NCI-H748 treated with DMSO at 0.1 percent for 48 hours (cell line): ENCODE measurements around the gene COL17A1.

ENCODE experiments used
- DNase-seq: peaks from one replicate; lab custom pipeline; 2025; lab: John Stamatoyannopoulos, UW

The COL17A1 gene

GRCh38 chr10:104096692-104097091 is 11.0 kb upstream of the COL17A1 start:
- DNase-seq = no peak

DNA sequence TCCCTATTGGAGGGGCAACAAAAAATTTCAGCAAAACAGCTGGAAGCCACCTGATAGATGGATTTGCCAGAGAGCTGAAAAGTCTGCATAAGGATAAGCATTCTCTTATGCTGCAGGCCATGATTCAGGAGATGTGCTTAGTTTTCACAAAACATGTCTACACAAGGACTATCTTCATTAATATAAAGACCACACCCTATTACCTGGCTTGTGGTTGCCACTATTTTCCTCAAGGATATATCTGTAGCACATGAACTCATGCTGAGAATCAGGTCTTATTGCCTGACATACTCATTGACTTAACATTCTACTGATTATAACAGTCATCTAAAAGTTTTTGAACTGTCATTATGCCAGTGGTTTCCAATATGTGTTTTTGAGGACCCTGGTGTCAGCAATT is 7.1 kb upstream of the COL17A1 start:
- DNase-seq = no peak

DNA sequence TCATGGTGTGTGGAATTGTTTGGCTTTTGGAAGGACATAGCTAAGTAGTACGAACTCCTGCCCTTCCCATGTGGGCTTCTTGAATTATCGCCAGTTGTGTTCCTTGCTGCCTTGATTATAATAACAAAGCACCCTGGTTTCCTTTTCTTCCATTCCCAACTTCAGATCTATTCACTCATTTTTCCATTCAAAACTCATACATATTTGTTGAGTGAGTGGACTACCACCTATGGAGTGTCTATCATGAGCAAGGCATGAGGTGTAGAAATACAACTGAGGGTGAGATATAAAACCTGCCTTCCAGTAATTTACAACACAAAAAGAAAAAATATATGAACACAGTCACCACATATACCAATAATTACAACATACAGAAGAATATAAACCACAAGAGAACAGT is 4.9 kb upstream of the COL17A1 start:
- DNase-seq = no peak

DNA sequence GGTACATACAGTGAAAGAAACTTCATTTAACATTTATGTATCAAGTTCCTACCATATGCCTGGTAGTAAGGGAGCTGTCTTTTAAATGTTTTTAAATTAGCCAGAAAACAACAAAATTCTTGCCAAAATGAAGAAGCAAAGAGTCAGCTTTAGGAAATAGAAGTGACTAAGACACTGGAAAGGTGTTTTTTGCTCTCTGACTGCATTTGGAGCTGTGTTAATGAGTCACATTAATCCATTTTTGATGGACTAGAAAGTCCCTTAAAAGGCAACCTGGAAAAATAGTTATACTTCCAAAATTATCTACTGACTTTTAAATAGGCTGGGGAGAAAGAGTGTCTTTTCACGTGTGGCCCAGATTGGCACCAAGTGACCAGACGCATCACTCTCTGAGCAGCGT is 3.9 kb upstream of the COL17A1 start:
- no peak for DNase-seq

DNA sequence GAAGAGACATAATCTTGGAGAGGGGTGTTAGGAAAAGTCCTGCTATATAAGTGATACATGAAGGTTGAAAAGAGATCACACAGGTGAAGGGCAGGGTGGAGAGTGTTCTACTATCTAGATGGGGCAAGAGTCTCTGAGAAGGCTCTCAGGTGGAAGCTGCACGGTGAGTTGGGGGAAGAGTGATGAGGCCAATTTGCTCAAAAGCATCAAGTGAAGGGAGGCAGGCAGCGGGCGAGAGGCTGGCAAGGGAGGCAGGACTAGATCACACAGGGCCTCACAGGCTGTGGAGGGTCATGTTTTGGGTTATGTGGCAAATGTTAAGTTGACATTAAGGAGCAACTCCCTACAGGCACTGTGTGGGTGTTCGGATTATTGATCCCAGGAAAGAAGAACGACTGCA is 2.6 kb upstream of the COL17A1 start:
- no peak for DNase-seq

DNA sequence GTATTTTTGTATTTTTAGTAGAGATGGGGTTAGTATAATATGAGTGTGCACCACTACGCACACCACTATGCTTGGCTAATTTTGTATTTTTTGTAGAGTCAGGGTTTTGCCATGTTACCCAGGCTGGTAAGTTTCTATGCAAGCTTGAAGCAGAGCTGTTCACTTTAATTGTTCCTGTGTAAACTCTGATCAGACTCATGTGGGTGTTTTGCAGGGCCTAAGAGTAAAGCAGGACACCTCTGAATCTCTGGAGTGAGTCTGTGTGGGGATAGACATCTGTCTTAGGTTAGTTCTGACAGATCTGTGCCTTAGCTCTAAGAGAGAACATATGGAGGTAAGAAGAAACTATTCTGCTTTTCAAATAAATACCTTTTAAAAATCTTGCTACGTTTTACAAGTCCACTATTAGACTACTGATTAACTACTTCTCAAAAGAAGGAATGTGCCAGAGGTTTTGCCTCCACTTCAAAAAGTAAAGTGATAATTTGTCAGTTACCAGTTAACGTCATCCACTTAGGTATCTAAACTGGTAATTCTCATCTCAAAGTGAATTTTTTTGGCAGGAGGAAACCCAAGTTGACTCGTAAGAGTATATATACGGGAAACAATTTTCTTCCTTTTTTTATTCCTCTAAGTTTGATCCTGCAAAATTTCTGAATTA is 1.1 kb downstream of the COL17A1 start:
- DNase-seq = no peak

DNA sequence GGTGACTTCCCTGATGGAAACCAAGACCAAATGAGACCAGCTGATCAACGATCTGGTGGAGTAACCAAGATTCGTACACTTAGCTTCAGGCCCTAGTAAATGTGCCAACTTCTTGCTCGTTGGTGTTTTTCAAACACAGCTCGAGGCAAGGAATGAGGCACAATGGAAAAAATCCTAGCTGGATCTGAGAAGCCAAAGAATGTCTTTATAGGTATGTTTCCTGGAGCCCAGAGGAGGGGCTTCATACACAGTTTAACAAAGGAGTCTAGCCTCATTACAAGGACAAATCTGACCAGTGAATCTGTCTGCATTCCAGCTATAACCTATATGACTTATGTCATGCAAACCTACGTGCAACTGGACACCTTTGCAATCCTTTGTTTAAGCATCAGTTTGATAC is 3.7 kb downstream of the COL17A1 start:
- no peak for DNase-seq

DNA sequence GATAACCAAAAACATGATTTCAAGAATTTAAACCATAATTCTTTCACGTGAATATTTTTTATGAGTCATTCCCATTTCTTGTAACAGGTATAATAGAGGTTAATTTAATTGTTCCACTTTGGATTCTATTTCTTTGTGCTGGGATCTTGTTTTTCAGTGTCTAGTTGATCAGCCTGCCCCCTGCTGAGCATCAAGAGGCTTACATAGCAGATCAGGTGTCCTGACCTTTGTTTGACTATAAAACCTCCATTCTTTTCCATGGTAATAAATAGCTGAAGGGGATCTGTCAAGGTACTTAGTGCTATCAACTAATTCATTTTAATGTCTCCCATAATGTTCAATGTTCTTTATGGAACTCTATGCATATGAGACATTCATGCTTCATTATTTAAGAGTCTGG is 4.9 kb downstream of the COL17A1 start:
- peak; percentile 87 for DNase-seq

GRCh38 chr10:104077663-104078151 is 8.0 kb downstream of the COL17A1 start:
- no peak for DNase-seq

- peak; percentile 95 for DNase-seq
Measured at GRCh38 chr10:104077247-104077646, 8.4 kb downstream of the COL17A1 start.

DNA sequence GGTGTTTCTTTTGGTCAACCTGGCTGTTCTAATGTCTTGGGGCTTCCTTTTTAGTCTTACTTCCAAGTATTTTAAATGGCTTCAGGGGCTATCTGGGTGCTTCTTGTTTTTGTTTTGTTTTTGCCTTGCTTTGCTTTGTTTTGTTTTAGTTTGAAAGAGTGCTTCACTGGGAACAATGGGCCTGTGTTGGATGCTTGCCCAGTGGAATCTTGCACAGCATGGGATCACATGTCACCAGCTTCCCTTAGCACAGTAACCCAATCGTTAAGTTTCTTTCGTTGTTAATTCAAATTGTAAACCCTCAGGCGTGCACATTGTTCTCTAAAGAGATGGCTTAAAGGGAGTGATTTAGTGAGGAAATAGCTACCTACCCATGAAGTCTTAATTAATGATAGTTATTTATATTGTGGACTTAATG is 8.9 kb downstream of the COL17A1 start:
- DNase-seq = peak; percentile 95

- DNase-seq = no peak
Measured at GRCh38 chr10:104074505-104074904, 11.2 kb downstream of the COL17A1 start.

DNA sequence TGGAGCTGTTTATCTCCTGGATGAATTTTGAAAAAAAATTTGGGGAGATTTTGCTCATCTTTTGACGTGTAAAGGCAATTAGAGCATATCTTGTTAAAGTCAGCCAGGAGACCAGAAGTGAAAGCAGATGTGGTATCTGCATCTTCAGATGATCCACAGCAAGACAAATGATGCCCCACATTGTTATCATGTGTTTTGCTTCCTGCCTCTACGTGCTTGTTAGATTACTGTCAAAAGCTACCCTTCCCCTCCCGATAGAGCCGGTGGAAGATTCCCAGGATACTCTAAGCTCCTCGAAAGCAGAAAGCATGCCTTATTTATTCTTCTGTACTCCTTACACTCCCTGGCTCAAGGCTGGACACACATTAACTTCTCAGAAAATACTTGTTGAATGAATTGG is 12.9 kb downstream of the COL17A1 start:
- DNase-seq = no peak

DNA sequence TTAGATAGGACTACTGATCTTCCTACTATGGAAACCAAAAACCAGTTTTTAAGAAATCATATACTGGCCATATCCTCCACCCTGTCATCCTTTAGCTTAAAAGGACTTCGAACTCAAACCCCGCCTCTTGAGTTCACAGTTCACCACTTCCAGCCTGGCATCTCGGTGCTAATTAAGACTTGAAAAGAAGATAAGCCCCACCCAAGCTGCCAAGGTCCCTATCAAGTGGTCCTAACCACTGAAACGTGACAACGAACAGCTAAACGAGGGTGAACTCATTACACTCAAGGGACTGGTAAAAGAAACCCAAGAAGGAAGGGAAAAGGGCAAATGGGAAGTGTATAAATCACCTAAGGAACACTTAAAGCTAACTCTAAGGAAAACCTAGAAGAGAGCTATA is 16.1 kb downstream of the COL17A1 start:
- no peak for DNase-seq

DNA sequence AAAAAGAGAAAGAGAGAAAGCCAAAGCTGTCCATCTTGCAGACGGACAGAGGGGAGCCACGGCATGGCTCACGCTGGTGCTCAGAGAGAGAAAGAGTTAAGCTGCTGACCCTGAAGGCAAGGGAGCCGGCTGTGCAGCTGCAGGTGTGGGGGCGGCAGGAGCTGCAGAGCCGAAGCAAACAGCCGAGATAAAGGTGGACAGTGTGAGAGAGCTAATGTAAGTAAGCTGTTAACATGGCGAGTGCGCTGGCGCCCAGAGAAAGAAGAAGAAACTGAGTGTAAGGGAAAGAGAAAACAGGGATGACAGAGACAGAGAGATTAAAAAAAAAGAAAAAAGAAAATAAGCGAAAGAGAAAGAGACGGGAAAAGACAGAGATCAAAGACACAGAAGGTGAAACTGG is 18.2 kb downstream of the COL17A1 start:
- no peak for DNase-seq

GRCh38 chr10:104066945-104067344 is 18.7 kb downstream of the COL17A1 start:
- no peak for DNase-seq

DNA sequence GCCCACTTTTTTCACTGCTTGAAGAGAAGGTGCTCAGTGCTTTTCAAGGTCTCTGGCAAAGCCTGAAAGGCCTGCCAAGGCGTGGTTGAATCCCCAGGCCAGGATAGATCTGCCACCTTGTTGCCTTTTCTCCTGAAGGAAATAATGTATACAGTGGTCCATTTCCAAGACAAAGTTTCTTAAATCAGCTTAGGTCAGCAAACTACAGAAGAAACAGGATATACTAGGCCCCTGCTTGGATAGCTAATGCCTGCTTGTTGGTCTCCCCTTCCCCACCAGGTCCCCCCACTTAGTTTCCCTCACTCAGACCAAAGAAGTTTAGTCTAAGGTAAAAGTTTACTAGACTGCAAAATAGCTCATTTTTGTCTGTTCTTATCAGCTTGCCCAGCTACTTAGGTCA is 19.9 kb downstream of the COL17A1 start:
- DNase-seq = no peak

DNA sequence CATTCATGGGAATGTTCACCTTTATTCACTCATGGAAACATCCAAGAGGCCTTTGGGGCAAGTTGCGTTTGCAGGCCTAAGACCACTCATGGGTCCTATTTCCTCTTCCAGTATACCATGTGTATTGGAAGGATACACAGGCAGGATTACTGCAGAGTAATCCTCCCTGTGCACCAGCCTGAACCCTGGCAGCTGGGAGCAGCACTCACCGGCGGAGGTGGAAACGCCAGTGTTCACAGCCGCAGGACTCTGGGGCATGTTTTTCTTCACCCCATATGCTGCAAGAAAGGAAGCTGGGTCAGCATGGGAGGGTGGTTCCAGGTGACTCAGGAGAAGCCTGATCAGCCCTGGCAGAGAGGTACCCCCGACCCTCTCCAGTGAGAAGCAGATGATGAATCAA is 24.5 kb downstream of the COL17A1 start:
- DNase-seq = no peak

DNA sequence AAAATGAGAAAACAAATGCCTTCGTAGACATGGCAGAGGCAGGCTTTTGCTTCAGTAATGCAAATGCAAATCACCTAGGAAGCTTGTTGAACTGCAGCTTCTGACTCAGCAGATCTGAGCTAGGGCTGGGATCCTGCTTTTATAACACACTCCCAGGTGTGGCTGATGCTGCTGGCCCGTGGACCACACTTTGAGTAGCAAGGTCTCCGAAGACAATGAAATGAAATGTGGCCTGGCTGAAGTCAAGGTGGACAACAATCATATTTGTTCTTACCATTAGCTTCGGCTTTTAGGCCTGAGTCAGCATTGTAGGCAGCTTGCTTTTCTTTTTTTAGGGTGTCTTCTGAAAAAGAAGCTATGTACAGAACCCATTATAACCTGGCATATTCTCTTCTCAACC is 26.3 kb downstream of the COL17A1 start:
- DNase-seq = no peak

- DNase-seq = no peak
Measured at GRCh38 chr10:104057717-104058116, 28.0 kb downstream of the COL17A1 start.

DNA sequence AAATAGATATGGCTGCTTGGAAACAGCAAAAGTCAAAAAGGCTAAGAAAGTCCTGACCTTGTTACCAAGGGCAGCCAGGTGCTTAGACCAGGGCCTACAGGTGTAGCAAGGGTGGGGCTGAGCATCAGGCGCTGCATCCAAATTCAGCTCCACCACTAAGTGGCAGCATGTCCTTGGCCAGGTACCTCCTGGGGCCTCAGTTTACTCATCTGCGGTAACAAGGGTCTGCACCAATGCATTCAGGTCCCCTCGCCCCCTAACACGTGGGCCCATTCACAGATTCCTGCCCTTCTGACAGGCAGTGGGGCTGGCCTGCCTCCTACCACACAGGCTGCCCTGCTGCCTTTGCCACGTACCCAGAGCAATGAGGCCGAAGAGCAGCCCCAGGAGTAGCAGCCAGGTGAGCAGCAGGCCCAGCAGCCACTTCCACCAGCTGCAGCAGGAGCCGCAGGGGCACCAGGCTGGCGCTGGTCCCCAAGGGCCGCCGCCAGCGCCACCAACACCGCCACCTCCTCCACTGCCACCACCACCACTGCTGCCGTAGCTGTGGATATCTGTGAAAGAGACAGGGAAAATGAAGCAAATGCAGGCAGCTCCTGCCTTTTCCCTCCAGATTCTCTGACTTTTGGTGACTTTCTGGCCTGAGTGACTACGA is 28.9 kb downstream of the COL17A1 start:
- no peak for DNase-seq

DNA sequence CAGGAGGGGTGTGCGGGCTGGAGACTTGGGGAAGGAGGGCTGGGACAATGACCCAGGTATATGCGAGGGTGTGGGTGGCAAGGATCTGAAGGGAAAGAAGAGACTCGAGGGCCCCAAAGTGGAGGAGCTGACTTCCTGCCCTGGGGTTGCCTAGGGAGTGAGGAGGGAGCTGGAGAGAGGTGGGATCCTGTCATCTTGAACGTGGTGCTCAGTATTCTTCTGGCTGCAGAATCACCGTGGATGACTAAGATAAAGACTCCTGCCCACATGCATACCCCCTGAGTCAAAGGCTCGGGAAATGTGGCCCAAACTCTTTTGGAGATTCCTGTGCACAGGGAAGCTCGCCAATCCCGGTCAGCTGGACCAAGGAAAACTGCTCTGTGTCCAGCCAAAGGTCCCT is 31.2 kb downstream of the COL17A1 start:
- DNase-seq = no peak

- no peak for DNase-seq
Measured at GRCh38 chr10:104053201-104053600, 32.5 kb downstream of the COL17A1 start.

DNA sequence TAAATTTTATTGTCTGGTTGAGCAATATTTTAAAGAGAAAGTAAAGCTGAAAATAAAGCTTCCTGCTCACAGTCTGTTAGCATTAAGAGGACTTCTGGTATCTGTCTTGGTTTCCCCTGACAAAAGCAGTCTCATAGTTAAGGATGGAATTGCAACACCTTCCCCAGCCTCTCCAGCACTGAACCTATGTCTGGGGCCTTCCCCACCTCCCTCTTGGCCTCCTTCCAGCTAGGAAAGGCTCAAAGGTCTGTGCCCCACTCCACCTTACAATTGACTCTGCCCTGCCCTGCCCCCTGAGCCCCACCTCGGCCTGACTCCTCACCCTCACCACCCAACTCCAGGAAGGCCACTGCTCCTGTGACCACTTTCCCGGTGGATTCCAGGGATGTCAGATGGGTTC is 33.2 kb downstream of the COL17A1 start:
- no peak for DNase-seq
